Gastroesophageal sphincter (tissue), 4 donors: Measurements from ENCODE around the gene PSMC2. TPM values are rescaled to one million over a fixed set of nuclear protein-coding genes. Genes with fewer than 3 reads are reported as not detected.

ENCODE experiments used
- ATAC-seq: fragments of 150-250 bp; one replicate; pipeline ENCODE4 v1.9.1; 2016; ENCODE audit warnings: mild to moderate bottlenecking, moderate library complexity
- H3K27ac ChIP-seq, 4 donors: fragments of 200-600 bp; sonication (generic) in 3 of 4; 1 replicate in 3 of 4; 2 replicates in 1 of 4; pipeline ENCODE4 v1.5.1; 2016 to 2019
- H3K27me3 ChIP-seq: fragments of 200-600 bp; sonication (generic); one replicate; pipeline ENCODE4 v1.5.1; 2019
- H3K36me3 ChIP-seq, 2 donors: fragments of 200-600 bp; sonication (generic); one replicate each; pipeline ENCODE4 v1.5.1; 2019; ENCODE audit warnings: control low read depth in 1 of 2
- H3K4me1 ChIP-seq, 3 donors: fragments of 200-600 bp; sonication (generic); 1 replicate in 2 of 3; 2 replicates in 1 of 3; pipeline ENCODE4 v1.5.1; 2016 to 2019; ENCODE audit warnings: control low read depth in 2 of 3
- H3K4me3 ChIP-seq, 2 donors: fragments of 200-600 bp; sonication (generic); one replicate each; pipeline ENCODE4 v1.5.1; 2019; ENCODE audit warnings: mild to moderate bottlenecking in 1 of 2, moderate library complexity in 1 of 2
- H3K9me3 ChIP-seq, 3 donors: fragments of 200-600 bp; sonication (generic); one replicate each; pipeline ENCODE4 v1.5.1; 2017 to 2019; ENCODE audit warnings: control low read depth in 2 of 3
- EP300 ChIP-seq: sonication (generic); formaldehyde crosslinking; IDR thresholded peaks from one replicate; pipeline ENCODE4 v1.6.1; 2017; ENCODE audit warnings: antibody characterized with exemption, mild to moderate bottlenecking
- POLR2A ChIP-seq, 2 donors: fragments of 450-650 bp; IDR thresholded peaks; one replicate each; pipeline ENCODE4 v1.6.1; 2017; ENCODE audit warnings: antibody characterized with exemption in 2 of 2, mild to moderate bottlenecking in 2 of 2, moderate library complexity in 1 of 2
- POLR2AphosphoS5 ChIP-seq: sonication (generic); formaldehyde crosslinking; IDR thresholded peaks from one replicate; pipeline ENCODE4 v1.6.1; 2017; ENCODE audit warnings: antibody characterized with exemption
- WGBS, 2 donors: methylation state at CpG; one replicate each; pipeline ENCODE4 v1.1.5; 2018; ENCODE audit warnings: low coverage in 1 of 2; 5-methylcytosine and 5-hydroxymethylcytosine counted together
- small RNA-seq, 4 donors: library from RNA; depleted of rRNA; stranded (forward); fragments of <200 nt; gene quantifications; one replicate each; pipeline ENCODE3, GENCODE V24; 2016
- total RNA-seq, 4 donors: library from RNA; depleted of rRNA; stranded (reverse); fragments of >200 nt; gene quantifications; one replicate each; pipeline ENCODE4 v1.1.0, GENCODE V29; 2016
- TF ChIP-seq, protein P1 (sequence below), 4 experiments: fragments of 200-600 bp in 2 of 4; fragments of 450-650 bp in 2 of 4; sonication (generic) in 1 of 4; IDR thresholded peaks; one replicate each; pipeline ENCODE4 v1.5.1; 2017 to 2019; ENCODE audit warnings: antibody characterized with exemption in 4 of 4, mild to moderate bottlenecking in 2 of 4, moderate library complexity in 2 of 4

PSMC2 gene
- total RNA-seq, 4 donors from 2014 or later: 119 to 137 (median 128) TPM

DNA sequence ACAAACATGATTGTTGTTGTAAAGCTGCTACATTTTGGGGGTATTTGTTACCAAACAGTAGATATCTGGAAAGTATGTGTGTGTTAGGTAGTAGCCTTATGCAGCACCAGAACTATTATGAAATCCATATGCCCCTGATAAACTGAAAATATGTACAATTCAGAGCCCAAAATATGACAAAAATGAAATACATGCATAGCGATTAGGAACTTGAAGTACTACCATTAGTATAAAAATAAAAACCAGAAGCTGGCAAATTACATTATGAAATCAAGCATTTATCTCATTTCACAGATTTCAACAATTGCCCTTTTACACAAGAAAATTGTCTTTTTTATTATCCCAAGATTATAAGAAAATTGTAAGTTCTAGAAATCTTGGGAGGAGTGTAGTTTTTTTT lies 64.7 kb downstream of the PSMC2 start:
- H3K36me3 ChIP-seq: no peaks in the 10 kb centered on the region
- H3K27ac ChIP-seq: no peak overlapping the region
- H3K4me1 ChIP-seq: no peaks in the 10 kb centered on the region
- TF ChIP-seq EP300 (no peak), POLR2A (IDR thresholded peaks at IDR 0.05) (no peak), POLR2AphosphoS5 (no peak)
- TF ChIP-seq, protein P1, sequence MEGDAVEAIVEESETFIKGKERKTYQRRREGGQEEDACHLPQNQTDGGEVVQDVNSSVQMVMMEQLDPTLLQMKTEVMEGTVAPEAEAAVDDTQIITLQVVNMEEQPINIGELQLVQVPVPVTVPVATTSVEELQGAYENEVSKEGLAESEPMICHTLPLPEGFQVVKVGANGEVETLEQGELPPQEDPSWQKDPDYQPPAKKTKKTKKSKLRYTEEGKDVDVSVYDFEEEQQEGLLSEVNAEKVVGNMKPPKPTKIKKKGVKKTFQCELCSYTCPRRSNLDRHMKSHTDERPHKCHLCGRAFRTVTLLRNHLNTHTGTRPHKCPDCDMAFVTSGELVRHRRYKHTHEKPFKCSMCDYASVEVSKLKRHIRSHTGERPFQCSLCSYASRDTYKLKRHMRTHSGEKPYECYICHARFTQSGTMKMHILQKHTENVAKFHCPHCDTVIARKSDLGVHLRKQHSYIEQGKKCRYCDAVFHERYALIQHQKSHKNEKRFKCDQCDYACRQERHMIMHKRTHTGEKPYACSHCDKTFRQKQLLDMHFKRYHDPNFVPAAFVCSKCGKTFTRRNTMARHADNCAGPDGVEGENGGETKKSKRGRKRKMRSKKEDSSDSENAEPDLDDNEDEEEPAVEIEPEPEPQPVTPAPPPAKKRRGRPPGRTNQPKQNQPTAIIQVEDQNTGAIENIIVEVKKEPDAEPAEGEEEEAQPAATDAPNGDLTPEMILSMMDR (IDR thresholded peaks at IDR 0.05): no peak
- no peak overlapping the region for H3K4me3 ChIP-seq
- H3K9me3 ChIP-seq: no peaks in the 10 kb centered on the region
- ATAC-seq: no peak
- WGBS, 2 donors: 76 to 81% methylated on average over 1 of the region's 1 CpG
- H3K27me3 ChIP-seq: no peaks in the 10 kb centered on the region

DNA sequence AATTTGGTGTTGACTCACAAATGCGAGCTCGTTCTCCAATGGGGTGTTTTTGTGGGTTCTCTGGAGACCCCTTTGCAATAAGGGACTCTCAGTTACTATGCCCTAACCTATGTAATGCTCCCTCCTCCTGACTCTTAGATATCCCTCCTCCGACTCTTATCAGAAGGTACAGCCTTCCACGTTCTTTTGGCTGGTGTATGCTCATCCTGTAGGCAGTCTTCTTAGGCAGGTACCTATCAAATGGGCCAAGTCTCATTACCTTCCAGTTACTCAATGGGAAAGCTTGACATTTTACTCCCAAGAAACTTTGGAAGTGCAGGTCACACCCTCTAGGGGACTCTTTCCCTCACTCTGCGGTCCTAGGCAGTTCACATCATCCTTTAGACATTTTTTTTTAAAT lies 66.0 kb downstream of the PSMC2 start:
- Histone ChIP-seq H3K4me1 (no peaks in the 10 kb centered on the region), H3K9me3 (no peaks in the 10 kb centered on the region), H3K27me3 (peaks cover 6% of the 10 kb centered on the region), H3K36me3 (no peaks in the 10 kb centered on the region), H3K4me3 (no peak overlapping the region), H3K27ac (no peak overlapping the region)
- WGBS, 2 donors: 80 to 91% methylated on average over 4 of the region's 5 CpGs
- ATAC-seq: no peak
- TF ChIP-seq EP300 (no peak), POLR2AphosphoS5 (no peak), POLR2A (IDR thresholded peaks at IDR 0.05) (no peak)
- TF ChIP-seq, protein P1 (IDR thresholded peaks at IDR 0.05): no peak

DNA sequence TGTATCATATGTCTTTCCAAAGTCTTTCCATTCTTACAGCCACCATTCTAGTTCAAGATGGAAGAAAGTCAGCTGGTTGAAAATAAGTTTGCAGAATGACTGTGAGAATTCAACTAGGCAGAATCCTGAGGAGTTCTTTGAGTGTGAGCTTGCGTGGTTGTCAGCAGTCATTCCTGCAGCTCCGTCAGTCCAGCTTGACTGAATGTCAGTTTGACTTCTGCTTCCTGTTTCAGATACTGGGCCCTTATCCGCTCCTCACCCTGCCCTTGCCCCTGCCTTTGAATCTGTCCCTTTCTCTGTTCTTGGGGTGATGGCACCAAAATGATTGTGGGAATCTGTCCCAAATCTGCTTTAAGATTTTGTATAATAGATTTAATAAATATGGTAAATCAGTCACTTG lies 70.8 kb downstream of the PSMC2 start:
- H3K36me3 ChIP-seq: no peaks in the 10 kb centered on the region
- no peak for ATAC-seq
- TF ChIP-seq POLR2A (IDR thresholded peaks at IDR 0.05) (no peak), POLR2AphosphoS5 (no peak)
- TF ChIP-seq, protein P1 (IDR thresholded peaks at IDR 0.05): no peak
- no peaks in the 10 kb centered on the region for H3K4me1 ChIP-seq
- no peak overlapping the region for H3K4me3 ChIP-seq
- peaks cover 6% of the 10 kb centered on the region for H3K27me3 ChIP-seq
- 83 to 84% methylated on average over 1 to 3 of the region's 3 CpGs for WGBS, 2 donors
- H3K9me3 ChIP-seq: no peaks in the 10 kb centered on the region
- no peak overlapping the region for H3K27ac ChIP-seq

Small RNA genes within 50 kb of the gene (small RNA-seq; reads per million reads assigned to genes)
- gene RPS29P16: 0 reads per million in 4 donors

Other genes with a start within 250 kb of the PSMC2 start
- 10 to 100 TPM in 1 of 4 donors, 1 to 10 TPM in 3; 7.1 to 19.1 (median 7.3) TPM for gene NAPEPLD, start 198.5 kb upstream of the PSMC2 start, total RNA-seq
- gene PMPCB, start 50.2 kb upstream of the PSMC2 start, total RNA-seq: 10 to 100 TPM; 37.3 to 70.9 (median 57.4) TPM
- 10 to 100 TPM in 3 of 4 donors, 1 to 10 TPM in 1; 8.4 to 15.6 (median 12.7) TPM for gene DNAJC2, start 2.9 kb upstream of the PSMC2 start, total RNA-seq
- gene SLC26A5, start 98.6 kb downstream of the PSMC2 start, total RNA-seq: under 1 TPM in 2 of 4 donors, not detected in 2; 0.13 to 0.16 TPM